B cell (primary cell): Measurements from ENCODE around the gene IQCH.

ENCODE experiments used
- CTCF ChIP-seq: fragments of 200-600 bp; IDR thresholded peaks from one replicate; pipeline ENCODE4 v1.8.0; 2022; ENCODE audit warnings: antibody characterized with exemption, mild to moderate bottlenecking
- EZH2 ChIP-seq: IDR thresholded peaks from 2 replicates; pipeline ENCODE4 v1.6.1; 2012; ENCODE audit warnings: borderline replicate concordance, low read depth, mild to moderate bottlenecking, moderate library complexity, low read length; ENCODE audit not compliant: insufficient read depth, poor library complexity, severe bottlenecking

- TF ChIP-seq CTCF = no peak
- no peak for TF ChIP-seq EZH2
These were observed 145.3 kb downstream of the IQCH start for GRCh38 chr15:67399925-67400324.
